HS-5 (cell line): Measurements from ENCODE around the gene CMSS1.

Experiments
- DNase-seq: peaks from one replicate; pipeline ENCODE4 v3.0.0-alpha.2; 2012; ENCODE audit warnings: low read depth

The CMSS1 gene

DNA sequence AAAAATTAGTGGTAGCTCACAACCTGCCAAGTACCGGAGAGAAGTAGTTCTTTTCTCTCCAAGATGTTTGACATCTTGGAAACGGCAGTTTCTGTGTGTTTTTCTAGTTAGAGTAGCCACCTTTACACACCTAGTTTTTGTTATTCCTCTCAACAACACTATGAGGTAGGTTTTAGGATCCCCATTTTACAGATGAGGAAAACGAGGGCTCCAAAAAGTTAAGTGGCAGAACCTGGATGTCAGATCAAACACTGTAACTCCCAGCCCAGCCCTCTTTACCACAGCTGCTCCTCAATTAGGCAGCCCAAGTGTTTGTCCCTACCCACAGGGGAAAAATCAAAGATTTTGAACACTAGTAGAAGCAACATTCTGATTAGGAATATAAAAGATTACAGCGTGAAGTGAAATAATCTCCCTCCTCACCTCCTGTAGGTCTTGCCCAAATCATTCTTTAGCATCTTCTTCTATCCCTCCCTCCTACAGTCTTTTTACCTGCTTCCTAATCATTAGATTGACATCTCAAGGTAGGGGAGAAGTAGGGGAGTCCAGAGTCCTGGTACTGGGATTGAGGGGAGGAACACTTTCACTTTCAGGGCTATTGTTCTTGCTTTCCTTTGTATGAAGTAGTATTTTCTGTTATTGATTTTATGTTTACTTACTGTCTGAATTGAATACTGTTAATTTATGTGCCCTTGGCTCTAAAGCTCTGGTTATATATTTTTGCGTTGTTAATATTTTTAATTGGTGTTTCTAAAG lies 142.6 kb downstream of the CMSS1 start:
- DNase-seq = no peak

DNA sequence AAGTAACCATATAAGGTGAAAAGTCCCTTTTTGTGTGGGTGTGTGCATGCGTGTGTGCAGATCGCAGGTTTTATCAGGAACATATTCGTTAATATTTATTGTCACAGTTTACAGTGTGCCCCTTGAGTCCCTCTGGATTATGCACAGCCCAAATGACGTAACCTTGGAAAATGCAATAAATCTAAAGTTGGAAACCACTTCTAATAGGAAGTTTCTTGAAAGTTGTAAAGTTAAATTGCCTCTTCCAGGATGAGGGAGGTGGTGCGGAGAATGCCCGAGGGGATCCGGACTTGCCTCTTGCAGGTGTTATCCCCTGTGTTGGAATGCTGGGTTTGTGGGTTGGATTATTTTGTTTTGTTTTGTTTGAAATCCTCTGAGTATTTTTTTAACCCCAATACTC lies 143.3 kb downstream of the CMSS1 start:
- no peak for DNase-seq

DNA sequence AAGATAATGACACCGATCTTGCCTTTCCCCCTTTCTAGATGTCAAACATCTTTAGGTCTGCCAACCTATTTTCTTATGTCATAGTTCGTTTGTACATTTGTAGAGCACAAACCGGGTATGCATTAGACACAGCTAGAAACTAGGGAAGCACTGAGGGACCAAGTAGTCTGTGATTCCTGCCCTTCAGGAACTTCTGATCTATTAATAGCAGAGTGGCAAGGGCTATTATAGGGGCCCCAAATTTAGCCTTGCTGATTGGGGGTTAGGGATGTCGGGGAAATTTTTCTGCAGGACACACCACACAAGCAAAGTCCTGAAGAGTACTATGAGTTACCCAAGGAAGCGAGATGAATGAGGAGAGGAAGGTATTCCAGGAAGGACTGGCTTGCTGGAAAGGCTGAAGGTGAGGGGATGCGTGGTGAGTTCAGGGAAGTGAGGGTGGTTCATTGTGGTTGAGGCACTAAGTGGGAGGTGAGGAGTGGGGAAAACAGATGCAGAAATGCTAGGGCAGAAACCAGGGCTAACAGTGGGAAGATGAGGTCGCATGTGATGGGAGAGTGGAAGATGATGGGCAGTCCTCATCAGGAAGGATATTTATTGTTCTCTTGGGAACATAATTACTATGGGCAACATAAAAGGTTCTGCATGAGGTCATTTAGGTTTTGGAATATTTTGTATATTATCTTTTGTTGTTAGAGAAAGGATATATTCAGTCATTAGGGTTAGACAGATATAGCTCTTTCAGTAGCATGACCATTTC lies 144.3 kb downstream of the CMSS1 start:
- DNase-seq = no peak

DNA sequence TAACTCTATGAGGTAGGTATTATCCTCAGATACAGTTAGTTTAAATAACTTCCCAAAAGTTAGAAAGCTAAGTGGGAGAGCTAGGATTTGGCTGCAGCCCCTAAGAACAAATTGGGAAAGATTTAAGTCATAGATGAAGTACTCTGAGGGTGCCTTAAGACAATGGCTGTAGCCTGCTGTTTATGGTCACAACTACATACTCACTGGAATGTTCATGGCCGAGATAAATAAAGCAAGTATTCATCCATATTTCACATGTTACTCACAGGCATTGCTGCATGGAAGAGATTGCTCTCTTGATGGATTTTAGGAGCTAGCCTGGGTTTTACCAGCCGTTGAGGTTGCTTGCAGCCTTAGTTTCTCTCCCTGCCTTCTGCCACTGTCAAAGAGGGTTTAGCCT lies 145.0 kb downstream of the CMSS1 start:
- peak; percentile 64 for DNase-seq

DNA sequence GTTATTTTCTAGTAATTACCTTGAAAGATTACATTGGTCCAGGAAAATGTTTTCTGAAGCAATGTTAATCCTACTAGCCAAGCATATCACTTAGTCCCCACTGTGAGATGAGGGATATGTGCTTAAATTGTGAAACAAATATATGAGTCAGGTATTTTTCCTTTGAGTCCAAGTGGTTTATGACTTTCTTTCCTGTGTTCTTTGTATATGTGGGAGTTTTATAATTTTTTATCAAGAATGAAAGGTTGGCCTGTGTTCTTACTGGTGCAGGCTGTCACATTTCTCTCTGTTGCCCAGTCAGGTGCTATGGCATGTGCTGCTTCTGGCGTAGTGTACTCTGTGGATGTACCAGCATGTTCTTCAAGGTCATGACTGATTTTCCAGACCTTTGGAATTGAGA lies 147.4 kb downstream of the CMSS1 start:
- DNase-seq = peak; percentile 34

DNA sequence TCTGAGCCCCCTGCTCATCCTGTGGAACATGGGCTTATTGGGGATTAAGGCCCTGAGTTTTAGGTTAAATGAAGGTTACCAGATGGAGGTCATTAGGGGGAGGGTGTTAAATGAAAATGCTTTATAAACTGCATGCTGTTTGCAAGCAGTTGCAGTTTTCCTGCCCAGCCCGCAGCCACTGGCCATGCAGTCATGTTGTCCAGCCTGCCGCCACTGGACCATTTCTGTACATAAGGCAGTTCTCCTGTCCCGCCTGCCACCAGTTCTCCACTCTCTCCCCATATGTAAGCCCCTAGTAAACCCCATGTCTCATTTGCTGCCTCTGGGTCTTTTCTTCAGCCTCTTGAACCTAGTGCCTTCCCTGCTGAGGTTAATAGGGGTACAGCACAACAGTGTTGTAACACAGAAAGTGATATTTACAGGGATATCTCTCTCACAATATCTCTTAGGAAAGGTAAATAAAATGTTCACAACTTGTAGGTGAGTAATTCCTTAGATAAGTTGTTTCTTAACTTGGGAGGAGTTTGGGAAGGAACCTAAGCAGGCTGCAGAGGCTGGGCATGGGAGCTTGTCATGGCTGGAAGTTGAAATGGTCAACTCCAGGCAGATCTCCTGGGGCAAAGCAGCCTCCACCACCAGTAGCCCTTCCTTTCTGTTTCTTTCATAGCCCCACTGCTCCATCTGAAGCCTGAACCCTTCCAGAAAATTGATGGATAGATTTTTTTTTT lies 148.2 kb downstream of the CMSS1 start:
- no peak for DNase-seq

DNA sequence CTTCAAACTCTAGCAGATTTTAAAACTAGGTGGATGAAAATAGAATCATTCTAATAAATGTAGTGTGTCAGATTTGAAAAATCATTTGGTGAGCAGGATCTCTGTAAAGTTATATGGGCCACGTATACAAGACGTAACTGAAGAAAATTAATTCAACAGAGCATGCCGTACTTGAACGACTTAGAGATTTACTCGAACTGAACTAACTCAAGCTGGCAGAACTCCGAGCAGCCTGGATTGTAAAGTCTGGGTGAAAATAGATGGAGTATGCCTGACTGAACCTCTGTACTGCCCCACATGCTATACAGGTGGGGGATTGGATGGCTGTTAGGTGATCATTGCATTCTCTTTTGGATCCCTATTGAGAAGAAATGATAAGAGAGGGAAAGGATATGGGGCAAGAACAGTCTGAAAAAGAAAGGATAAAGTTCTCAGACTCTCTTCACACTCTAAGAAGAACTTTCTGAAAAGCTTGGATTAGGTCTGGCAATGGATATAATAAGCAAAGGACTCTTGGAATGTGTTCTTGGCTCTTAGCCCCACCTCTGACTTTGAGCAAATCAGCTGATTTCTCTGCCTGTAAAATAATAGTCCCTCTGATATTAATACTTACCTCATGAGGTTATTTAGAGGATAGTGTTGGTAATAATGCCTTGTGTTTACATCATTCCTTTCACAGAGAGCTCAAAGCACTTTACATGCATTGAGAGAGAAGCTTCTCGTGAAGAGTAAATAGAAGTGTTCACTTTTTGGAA lies 149.2 kb downstream of the CMSS1 start:
- no peak for DNase-seq

DNA sequence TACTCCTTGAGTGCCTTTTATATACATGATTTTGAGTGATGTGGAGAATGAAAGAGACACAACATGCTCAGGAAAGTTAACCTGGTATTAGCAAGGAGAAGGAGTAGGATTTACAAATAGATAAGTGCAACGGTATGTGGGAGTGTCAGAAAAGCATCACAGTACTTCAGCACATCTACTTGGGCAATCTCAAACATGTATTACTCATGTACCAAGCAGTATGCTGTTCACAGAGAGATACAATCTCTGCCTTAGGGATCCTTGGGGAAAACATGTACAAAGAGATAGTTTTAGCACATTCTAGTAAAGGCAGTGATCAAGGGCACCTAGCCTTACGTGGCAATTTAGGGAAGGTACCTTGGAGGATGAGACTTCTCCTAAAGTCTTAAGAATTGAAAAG lies 150.1 kb downstream of the CMSS1 start:
- DNase-seq = no peak

DNA sequence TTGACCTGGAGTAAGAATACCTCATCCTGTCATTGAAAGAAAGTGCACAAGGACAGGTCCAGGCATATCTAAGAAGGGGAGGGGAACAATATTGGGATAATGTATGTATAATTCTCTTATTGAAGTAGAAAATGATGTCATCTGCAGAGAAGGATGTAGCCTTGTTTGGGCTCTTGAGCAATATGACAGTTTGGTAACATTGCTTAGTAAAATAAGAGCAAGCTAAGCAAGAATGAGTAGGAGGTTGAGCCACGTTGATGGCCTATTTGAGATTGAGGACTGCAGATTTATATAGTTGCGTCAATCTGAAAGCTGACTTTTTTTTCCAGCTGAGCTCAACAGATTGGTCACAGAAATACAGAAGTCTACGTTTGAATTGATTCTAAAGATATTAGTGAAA lies 151.5 kb downstream of the CMSS1 start:
- no peak for DNase-seq

DNA sequence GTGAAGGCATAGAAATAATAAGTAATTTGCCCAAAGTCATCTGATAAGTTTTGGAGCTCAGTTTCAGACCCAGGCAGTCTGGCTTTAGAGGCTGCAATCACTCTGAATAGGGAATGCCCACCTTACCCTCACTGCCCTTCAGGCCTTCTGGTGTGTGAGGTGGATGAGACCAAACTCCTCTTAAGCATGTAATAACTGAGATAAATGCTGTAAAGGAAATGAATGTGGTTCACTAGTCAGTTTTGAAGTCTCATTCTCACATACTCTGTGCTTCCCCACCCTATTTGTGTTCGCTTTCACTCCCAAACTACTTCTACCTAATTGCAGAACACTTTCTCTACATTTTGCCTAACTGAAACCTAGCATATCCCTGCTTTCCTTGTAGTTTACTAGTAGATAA lies 152.5 kb downstream of the CMSS1 start:
- no peak for DNase-seq

DNA sequence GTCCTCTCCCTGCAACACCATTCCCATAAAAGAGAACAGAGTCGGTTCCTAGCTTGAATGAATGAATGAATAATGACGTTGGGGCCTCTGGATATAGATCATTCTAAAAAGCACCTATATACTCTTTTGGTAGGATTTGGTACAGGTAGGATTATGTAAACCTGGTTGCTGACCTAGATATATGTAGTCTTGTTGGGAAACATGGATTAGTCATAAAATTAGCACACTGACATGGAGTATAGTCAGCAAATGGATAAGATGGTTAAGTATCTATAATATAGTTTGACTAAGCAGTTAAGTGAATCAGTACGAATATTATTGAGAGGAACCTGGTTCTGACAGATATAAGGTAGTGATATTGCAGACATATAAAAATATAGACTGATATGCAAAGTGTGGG lies 154.1 kb downstream of the CMSS1 start:
- DNase-seq = no peak

DNA sequence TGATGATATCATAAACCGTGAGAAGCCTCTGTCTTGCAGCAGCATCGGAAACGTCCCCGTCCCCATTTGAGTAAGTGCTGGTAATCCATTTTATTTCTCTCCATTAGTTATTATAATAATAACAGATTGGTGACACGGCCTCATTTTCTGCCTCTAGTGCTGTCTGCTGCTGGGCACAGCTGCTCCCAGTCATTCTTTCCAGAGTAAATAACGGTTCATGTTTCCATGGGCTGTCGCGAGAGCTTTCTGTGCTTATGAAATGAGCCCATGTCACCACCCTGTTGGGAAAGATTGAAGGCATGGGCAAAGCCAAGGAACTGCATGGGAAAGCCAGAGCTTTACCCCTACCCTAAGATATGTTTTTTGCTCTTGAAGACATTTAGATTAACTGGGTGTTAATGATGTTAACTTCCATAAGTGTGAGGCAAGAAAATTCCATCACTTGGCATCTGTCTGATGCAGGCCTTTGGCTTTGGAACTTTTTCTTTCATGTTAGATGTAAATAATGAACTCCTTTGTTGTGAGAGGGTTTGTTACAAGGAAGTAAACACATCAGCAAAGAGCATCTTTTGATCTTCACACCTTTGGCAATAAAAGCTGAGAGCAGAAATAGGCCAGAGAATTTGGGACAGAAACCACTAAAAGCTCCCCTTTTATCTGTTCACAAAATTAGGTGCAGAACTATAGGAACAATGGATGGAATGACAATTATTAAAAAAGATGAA lies 154.9 kb downstream of the CMSS1 start:
- no peak for DNase-seq

DNA sequence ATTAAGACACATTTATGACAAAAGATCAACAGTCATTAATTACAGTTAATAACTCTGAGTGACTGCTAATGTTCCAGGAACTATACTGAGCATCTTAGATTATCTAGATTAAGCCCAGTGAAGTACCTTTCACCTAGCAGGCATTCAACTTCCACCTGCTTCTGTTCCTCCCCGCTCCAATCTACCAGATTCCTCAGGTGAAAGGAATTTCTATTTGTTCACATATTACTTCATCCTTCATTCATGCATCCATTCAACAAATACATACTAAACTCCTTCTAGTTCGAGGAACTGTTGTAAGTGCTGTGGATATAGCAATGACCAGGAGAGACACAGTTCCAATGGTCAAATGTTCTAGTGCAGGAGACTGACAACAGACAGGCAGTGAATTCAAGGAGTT lies 157.3 kb downstream of the CMSS1 start:
- DNase-seq = no peak

DNA sequence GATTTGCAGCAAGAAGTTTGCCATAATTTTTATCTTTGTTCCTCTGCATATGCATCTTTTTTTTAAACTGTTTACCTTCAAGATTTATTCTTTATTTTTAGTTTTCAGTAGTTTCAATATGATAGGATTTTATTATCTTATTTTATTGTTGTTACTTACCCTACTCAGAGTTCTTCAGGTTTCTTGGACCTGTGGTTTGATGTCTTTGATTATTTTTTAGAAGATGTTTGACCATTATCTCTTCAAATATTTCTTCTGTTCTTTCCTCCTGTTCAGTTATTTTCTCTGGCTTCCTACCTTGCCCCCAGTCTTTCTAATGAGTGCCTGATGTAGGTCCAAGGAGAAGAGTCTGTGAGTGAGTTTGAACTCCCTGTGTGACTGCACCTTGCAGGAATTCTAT lies 158.9 kb downstream of the CMSS1 start:
- no peak for DNase-seq

DNA sequence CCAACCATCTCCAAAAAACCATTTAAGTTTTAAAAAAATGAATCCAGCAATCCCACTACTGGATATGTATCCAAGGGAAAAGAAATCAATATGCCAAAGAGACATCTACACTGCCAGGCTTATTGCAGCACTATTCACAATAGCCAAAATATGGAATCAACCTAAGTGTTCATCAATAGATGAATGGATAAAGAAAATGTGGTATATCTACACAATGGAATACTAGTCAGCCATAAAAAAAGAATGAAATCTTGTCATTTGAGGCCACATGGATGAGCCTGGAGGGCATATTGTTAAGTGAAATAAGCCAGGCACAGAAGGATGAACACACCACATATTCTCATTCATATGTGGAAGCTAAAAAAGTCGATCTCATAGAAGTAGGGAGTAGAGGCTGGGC lies 160.6 kb downstream of the CMSS1 start:
- no peak for DNase-seq

DNA sequence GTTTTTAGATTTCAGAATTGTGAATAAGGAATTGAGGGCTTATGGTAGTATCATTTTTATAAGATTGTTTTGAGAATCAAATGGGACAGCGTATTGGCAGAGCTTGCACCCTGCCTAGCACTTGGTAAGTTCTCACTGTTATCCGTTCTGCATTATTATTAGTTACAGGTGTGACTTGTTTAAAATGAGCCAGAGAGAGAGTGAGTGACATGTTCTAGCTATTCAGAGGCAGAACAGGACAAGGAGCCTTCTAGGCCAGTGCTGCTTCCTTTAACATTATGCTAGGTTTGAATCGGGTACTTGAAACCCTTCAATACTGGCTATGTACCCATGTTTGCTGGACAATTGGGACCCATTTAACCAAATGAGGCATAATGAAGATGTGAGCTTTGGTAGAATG lies 162.9 kb downstream of the CMSS1 start:
- no peak for DNase-seq

DNA sequence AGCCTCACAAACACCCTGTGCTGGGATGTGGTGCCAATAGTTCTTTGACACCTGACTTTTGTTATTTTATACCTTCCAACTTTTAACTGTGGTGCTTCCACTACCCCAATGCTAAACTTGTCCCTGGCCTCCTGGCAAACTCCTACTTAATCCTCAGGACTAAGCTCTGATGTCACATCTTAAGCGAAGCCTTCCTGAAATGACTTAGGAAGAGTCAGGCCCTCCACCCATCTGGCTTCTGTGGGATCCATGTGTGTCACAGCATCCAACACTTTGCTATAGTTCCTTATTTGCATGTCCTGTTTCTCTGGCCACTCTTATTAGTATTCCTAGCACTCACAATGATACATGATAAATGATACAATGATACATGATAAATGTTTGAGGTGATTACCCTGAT lies 163.5 kb downstream of the CMSS1 start:
- no peak for DNase-seq

DNA sequence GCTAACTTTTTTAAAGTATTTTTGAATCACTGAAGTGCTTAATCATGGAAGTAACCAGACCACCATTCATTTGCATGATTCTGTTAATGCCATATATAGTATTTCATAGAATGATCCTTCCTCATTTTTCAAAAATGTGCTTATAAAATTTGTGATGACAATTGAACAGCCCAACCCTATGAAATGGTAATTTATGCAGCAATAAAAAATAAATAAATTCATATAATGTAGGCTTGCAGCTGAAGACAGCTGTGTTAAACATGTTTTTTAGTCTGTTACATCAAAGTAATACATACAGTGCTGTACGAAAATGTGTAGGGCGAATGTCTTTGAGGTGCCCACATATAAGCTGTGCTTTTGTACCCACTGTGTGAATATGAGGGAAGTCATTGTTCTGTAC lies 165.0 kb downstream of the CMSS1 start:
- DNase-seq = no peak

DNA sequence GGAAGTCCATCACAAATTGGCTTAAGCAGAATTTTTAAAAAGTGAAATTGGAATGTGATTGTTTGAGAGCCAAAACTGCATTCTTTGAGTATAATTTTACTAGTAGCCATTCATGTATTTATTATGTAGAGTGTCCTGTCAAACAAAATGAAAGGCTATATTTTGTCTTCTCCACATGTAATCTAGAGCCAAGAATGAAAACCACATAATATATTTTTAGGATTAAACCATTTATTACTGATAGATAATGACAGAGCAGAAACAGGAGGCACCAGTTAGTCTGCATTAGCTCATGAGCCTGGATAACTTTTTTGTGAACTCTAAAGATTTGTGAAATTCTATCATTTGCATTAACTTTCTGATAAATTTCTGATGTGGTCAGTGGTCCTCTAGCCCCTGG lies 166.5 kb downstream of the CMSS1 start:
- DNase-seq = no peak

DNA sequence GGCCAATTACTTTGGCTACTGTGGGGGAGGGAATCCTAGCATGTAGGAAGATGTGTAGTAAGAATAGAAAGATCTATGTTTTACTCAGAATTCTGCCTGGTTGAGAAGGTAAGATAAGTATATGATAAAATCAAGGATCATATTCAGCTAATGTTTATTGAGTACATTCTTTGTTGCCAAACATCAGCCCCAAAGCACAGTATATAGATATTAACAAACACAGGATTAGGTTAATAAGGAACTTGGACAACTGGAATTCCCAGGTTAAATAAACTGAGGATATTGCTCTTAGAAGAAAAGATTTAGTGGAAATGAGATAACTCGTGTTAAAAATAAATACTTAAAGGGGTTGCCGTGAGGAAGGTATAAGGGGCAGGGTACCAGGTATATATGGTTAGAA lies 167.0 kb downstream of the CMSS1 start:
- DNase-seq = no peak

DNA sequence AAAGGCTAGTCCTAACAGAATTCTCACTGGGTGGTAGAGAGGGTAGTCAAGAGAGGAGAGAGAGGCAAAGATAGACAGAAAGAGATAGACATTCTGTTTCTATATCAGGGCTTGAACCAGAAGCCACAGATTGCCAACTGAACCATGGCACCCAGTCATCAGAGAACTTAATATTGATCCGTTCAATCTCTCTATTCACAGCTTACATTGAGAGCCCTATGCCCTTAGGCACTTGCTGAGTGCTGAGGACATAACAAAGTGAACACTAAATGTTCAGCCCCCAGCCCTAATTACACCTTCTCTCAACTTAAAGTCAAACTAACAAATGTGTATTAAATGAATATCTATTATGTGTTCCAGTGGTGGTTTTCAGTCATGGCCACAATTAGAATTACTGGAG lies 172.5 kb downstream of the CMSS1 start:
- DNase-seq = no peak

DNA sequence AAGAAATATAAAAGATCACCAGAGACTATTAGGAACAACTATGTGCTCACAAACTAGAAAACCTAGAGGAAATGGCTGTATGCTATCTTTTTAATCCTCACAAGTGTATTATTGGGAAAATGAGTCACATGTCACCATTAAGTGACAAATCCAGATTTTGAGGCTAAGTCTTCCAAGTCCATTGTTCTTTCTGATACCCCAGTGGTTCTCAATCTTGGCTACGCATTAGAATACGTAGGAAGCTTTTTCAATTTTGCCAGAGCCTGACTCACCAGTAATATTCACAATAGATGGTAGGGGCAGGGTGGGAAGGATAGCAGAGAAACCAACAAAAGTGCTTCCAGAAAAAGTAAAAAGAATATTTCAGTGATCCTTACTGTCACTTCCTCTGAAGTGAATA lies 179.6 kb downstream of the CMSS1 start:
- DNase-seq = no peak
